GM06990 (cell line): ENCODE results near the gene HYAL4.
"Not testable (repeated sequence)": the region's sequence is repeated elsewhere in the genome, so short reads cannot be mapped to it uniquely, and the experiment has no call there.

ENCODE experiments used
- DNase-seq: peaks from one replicate; pipeline ENCODE4 v3.0.0-alpha.2; 2011; ENCODE audit not compliant: insufficient read length; ENCODE audit errors: extremely low read depth
- H3K27me3 ChIP-seq: replicated peaks from 2 replicates; pipeline ENCODE4 v1.6.0; 2011; ENCODE audit warnings: low read length; ENCODE audit not compliant: control insufficient read depth, insufficient read depth
- H3K36me3 ChIP-seq: 2 replicates; pipeline ENCODE4 v1.5.1; 2011; ENCODE audit warnings: low read length; ENCODE audit not compliant: control insufficient read depth, insufficient read depth
- H3K4me3 ChIP-seq: replicated peaks from 2 replicates; pipeline ENCODE4 v1.5.1; 2011; ENCODE audit warnings: low read depth, mild to moderate bottlenecking, control low read depth, low read length
- TF ChIP-seq, protein P1 (sequence below): IDR thresholded peaks from 2 replicates; pipeline ENCODE4 v1.5.1; 2011; ENCODE audit warnings: low read length, control low read depth, mild to moderate bottlenecking, inconsistent platforms; ENCODE audit not compliant: insufficient read depth, poor library complexity, severe bottlenecking

The HYAL4 gene

DNA sequence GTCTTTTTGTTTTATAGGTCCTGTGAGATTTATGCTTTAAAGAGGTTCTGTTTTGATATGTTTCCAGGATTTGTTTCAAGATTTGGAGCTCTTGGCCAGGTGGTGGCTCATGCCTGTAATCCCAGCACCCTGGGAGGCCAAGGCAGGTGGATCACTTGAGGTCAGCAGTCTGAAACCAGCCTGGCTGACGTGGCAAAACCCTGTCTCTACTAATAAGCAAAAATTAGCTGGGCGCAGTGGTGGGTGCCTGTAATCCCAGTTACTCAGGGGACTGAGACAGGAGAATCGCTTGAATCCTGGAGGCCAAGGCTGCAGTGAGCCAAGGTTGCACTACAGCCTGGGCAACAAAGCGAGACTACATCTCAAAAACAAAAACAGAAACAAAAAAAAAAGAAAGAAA lies 8.3 kb upstream of the HYAL4 start:
- no peak for DNase-seq
- Histone ChIP-seq H3K36me3 (no peaks in the 10 kb centered on the region), H3K27me3 (no peaks in the 10 kb centered on the region), H3K4me3 (no peak overlapping the region)
- TF ChIP-seq, protein P1, sequence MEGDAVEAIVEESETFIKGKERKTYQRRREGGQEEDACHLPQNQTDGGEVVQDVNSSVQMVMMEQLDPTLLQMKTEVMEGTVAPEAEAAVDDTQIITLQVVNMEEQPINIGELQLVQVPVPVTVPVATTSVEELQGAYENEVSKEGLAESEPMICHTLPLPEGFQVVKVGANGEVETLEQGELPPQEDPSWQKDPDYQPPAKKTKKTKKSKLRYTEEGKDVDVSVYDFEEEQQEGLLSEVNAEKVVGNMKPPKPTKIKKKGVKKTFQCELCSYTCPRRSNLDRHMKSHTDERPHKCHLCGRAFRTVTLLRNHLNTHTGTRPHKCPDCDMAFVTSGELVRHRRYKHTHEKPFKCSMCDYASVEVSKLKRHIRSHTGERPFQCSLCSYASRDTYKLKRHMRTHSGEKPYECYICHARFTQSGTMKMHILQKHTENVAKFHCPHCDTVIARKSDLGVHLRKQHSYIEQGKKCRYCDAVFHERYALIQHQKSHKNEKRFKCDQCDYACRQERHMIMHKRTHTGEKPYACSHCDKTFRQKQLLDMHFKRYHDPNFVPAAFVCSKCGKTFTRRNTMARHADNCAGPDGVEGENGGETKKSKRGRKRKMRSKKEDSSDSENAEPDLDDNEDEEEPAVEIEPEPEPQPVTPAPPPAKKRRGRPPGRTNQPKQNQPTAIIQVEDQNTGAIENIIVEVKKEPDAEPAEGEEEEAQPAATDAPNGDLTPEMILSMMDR = no peak

DNA sequence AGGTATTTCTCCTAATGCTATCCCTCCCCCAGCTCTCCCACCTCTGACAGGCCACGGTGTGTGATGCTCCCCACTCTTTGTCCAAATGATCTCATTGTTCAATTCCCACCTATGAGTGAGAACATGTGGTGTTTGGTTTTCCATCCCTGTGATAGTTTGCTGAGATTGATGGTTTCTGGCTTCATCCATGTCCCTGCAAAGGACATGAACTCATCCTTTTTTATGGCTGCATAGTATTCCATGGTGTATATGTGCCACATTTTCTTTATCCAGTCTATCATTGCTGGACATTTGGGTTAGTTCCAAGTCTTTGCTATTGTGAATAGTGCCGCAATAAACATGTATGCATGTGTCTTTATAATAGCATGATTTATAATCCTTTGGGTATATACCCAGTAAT lies 5.9 kb upstream of the HYAL4 start:
- H3K4me3 ChIP-seq, H3K27me3 ChIP-seq, H3K36me3 ChIP-seq, DNase-seq: not testable (repeated sequence)

DNA sequence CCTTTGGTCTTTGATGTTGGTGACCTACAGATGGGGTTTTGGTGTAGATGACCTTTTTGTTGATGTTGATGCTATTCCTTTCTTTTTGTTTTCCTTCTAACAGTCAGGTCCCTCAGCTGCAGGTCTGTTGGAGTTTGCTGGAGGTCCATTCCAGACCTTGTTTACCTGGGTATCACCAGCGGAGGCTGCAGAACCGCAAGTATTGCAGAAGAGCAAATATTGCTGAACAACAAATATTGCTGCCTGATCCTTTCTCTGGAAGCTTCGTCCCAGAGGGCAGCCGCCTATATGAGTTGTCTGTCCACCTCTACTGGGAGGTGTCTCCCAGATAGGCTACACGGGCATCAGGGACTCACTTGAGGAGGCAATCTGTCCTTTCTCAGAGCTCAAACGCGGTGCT lies 827 bp upstream of the HYAL4 start:
- H3K4me3 ChIP-seq, DNase-seq, H3K27me3 ChIP-seq, H3K36me3 ChIP-seq: not testable (repeated sequence)

DNA sequence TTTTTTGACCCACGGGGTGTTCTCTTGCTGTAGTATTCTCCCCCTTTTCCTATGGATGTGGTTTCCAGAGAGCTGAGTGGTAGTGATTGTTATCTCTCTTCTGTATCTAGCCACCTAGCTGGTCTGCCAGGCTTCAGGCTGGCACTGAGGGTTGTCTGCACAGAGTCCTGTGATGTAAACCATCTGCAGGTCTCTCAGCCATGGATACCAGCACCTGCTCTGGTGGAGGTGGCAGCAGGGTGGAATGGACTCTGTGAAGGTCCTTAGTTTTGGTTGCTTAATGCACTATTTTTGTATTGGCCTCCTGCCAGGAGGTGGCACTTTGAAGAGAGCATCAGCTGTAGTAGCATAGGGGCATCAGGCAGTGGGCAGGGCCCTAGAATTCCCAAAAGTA lies 851 bp downstream of the HYAL4 start:
- DNase-seq = no peak
- TF ChIP-seq, protein P1 = no peak

DNA sequence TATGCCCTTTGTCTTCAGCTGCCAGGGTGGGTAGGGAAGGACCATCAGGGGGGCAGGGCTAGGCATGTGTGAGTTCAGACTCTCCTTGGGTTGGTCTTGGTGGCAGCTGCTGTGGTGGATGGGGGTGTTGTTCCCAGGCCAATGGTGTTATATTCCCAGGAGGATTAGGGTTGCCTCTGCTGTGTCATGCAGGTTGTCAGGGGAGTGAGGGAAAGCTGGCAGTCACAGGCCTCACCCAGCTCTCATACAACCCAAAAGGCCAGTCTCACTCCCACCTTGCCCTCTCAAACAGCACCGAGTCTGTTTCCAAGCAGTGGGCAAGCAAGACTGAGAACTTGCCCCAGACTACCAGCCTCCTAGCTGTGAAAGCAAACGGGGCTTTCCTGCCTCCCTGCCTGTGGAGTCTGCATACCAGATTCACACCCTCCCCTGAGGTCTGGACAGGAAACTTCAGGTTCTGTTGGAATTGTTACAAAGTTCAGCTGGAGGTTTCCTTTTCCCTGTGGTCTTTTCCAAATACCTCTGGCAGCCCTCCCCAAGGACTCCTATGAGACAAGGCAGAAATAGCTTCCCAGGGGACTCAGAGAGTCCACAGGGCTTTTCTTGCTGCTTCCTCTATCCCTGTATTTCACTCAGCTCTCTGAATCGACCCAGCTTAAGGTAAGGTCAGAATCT lies 1.4 kb downstream of the HYAL4 start:
- no peaks in the 10 kb centered on the region for H3K27me3 ChIP-seq
- H3K4me3 ChIP-seq = no peak overlapping the region
- no peak for DNase-seq
- TF ChIP-seq, protein P1 = no peak
- no peaks in the 10 kb centered on the region for H3K36me3 ChIP-seq

More for the DNA sequence above, 851 bp downstream of the HYAL4 start:
- Histone ChIP-seq H3K4me3 (no peak overlapping the region), H3K36me3 (no peaks in the 10 kb centered on the region), H3K27me3 (no peaks in the 10 kb centered on the region)

DNA sequence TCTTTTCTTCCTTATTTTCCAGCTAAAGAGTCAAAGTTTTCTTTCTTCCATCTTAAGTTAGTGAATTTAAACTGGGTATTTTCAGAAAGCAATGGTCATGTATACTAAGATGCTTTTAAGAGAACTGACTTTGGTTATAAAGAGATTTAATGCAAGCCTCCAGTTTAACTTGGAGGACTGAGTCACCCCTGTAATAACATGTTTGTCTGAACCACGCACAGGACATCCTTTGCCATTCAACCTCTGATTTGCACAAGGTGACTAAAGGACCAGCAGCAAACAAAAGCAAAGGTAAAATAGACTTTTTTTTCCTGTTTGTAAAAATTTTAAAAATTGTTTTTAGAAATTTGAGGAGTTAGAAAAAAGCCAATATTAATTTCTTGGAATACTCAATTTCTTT lies 2.9 kb downstream of the HYAL4 start:
- TF ChIP-seq, protein P1 = no peak
- H3K27me3 ChIP-seq = no peaks in the 10 kb centered on the region
- DNase-seq = no peak
- no peaks in the 10 kb centered on the region for H3K36me3 ChIP-seq
- no peak overlapping the region for H3K4me3 ChIP-seq

DNA sequence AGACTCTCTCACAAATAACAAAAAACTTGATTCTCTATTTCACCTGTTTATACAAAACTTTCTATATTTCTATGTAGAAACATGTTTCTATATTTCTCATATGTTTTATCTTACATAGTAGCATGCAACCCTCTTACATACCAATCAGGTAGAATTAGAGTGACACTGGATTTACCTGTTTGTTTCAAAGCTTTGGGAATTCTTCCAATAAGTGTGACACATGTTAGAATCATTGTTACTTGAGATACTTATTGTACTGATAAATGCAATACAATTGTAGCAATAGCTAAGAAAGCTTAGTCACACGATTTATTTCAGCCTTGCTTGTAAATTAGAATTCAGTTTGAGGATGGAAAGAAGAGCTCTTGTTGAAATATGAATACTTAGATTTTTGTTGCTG lies 4.9 kb downstream of the HYAL4 start:
- Histone ChIP-seq H3K36me3 (no peaks in the 10 kb centered on the region), H3K27me3 (no peaks in the 10 kb centered on the region), H3K4me3 (no peak overlapping the region)
- DNase-seq = no peak
- TF ChIP-seq, protein P1 = no peak

DNA sequence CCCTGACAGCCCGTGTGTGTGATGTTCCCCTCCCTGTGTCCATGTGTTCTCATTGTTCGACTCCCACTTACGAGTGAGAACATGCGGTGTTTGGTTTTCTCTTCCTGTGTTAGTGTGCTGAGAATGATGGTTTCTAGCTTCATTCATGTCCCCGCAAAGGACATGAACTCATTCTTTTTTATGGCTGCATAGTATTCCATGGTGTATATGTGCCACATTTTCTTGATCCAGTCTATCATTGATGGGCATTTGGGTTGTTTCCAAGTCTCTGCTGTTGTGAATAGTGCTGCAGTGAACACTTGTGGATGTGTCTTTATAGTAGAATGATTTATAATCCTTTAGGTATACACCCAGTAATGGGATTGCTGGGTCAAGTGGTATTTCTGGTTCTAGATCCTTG lies 6.4 kb downstream of the HYAL4 start:
- not testable (repeated sequence) for DNase-seq, H3K36me3 ChIP-seq, H3K4me3 ChIP-seq, H3K27me3 ChIP-seq

DNA sequence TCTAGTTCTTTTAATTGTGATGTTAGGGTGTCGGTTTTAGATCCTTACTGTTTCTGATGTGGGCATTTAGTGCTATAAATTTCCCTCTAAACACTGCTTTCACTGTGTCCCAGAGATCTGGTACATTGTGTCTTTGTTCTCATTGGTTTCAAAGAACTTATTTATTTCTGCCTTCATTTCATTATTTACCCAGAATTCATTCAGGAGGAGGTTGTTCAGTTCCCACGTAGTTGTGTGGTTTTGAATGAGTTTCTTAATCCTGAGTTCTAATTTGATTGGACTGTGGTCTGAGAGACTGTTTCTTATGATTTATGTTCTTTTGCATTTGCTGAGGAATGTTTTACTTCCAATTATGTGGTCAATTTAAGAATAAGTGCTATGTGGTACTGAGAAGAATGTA lies 9.3 kb downstream of the HYAL4 start:
- H3K36me3 ChIP-seq, H3K4me3 ChIP-seq, DNase-seq: not testable (repeated sequence)

More for the DNA sequence above, 9.3 kb downstream of the HYAL4 start:
- not testable (repeated sequence) for H3K27me3 ChIP-seq
